KG1 (cell line): ENCODE measurements around the gene ZNF652.

ENCODE experiments used
- DNase-seq: peaks from one replicate; lab custom pipeline; 2025; lab: John Stamatoyannopoulos, UW

Gene ZNF652

DNA sequence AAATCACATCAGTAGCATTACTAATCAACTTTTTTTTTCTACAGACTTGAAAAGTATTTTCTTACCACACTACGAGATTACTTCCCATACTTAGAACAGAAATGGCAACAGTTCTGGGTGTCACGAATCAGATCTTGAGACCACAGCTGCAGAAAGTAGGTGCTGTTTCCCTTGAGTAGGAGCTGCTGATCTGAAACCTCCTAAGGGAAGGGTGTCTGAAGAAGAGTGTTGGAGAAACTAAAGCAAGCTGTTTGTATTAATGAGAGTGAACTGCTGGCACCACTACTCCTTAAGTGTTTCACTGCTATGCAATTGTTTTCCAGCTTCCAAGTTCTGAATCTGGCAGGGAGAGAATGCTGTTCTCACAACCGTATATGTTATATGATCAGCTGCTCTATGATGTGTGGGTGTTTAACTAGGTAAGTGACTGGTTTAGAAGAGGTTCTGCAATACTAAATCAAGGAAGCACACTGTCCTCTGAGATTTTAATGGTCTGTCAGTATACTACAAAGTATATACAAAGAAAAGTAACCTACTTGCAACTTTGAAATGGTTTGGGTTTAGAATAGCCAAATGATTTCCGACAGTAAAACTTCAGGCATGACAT is 3.3 kb downstream of the ZNF652 start:
- DNase-seq: no peak

DNA sequence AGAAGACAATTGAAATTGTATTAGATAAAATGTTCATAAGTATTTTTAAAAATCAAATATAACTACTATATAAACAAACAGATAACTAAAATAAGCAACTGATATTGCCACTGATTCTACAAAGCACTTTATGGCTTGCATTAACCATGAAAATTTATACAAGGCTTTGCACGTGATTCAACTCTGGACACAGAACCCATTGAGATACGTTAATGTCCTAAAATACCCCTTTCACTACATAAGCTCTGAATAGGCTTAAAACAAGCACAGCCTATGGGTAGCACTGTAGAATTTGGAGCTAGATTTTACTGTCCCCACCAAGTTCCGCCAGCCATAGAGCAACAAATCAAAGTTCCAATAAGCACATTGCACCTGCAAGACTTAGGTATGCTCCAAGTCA is 4.5 kb downstream of the ZNF652 start:
- DNase-seq: no peak

DNA sequence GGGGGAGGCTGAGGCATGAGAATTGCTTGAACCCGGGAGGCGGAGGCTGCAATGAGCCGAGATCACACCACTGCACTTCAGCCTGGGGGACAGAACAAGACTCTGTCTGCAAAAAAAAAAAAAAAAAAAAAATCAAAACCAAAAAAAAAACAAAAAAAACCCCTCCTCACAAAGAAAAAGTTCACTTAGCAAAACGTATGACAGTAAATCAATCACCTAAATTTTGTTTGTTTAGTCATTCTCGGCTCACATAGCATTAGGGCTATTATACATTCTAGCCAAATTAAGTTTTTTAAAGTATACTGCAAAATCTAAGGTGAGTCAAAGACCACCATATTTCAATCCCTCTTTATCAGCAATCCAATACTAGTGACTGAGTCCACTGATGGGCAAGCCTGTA is 5.7 kb downstream of the ZNF652 start:
- no peak for DNase-seq

- DNase-seq: no peak
Observed at GRCh38 chr17:49353607-49354006, 8.4 kb downstream of the ZNF652 start.

- no peak for DNase-seq
Observed at GRCh38 chr17:49352587-49353154, 9.4 kb downstream of the ZNF652 start.

DNA sequence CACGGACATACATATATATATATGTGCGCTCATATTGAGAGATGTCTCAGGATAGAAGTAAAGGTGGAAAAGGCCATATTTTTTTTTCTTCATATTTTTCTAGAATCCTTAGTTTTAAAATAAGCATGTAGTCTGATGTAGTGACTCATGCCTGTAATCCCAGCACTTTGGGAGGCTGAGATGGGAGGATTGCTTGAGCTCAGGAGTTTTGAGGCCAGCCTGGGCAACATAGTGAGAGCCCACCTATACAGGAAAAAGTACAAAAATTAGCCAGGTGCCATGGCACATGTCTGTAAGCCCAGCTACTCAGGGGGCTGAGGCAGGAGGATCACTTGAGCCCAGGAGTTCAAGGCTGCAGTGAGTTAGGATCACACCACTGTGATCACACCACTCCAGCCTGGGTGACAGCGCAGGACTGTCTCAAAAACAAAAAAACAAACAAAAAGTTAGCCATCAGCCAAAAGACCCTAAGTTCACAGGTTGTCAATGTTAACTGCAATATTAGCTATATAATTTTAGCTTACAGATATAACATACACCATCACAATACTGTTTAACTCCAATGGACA is 10.4 kb downstream of the ZNF652 start:
- DNase-seq: no peak

GRCh38 chr17:49349541-49349940 is 12.5 kb downstream of the ZNF652 start:
- no peak for DNase-seq

- no peak for DNase-seq
Observed at GRCh38 chr17:49344914-49345313, 17.1 kb downstream of the ZNF652 start.

DNA sequence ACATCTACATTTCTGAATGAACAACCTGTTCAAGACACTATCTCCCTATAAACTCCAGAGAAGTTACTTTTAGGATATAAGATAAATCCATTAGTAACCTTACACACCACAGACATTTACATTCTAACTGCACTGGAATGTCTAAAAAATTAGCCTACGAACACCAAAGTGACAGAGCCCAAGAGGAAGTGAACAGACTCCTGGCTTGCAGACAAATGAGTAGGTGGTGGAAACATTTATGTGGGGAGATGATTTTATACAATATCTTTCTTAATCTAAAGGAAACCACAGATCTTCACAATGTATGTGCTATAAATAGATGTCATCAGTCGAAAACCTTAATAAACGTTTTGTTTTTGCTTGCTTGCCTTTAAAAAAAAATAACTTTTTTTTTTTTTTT is 18.8 kb downstream of the ZNF652 start:
- DNase-seq: no peak

GRCh38 chr17:49342575-49342936 is 19.5 kb downstream of the ZNF652 start:
- DNase-seq: no peak

DNA sequence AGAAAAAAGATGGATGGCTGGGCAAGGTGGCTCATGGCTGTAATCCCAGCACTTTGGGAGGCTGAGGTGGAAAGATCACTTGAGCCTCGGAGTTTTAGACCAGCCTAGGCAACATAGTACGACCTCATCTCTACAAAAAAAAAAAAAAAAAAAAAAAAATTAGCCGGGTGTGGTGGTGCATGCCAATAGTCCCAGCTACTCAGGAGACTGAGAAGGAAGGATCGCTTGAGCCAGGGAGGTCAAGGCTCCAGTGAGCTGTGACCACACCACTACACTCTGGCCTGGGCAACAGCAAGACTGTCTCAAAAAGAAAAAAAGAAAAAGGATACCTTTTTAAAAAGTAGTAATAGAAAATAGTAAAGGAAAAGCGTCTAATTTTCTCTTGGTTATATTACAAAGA is 20.7 kb downstream of the ZNF652 start:
- DNase-seq: no peak

DNA sequence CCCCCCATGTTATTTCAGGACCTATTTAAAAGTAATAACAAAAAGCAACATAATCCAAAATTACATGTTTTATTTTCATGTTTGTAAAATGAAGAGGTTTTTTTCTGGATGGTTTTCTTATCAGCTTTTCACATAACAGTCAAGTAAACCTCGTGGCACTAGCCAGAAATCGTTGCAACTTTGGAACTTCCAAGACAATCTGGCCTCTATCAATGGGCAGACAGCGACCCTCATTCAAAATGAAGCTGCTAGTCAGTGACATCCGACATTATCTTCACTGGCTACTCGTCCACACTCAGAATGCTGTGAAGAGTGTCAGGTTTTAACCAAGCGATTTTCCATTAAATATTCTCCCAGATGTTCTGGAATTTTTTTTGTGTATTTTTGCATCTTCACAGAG is 22.7 kb downstream of the ZNF652 start:
- no peak for DNase-seq

- DNase-seq: no peak
Observed at GRCh38 chr17:49338883-49339282, 23.2 kb downstream of the ZNF652 start.

DNA sequence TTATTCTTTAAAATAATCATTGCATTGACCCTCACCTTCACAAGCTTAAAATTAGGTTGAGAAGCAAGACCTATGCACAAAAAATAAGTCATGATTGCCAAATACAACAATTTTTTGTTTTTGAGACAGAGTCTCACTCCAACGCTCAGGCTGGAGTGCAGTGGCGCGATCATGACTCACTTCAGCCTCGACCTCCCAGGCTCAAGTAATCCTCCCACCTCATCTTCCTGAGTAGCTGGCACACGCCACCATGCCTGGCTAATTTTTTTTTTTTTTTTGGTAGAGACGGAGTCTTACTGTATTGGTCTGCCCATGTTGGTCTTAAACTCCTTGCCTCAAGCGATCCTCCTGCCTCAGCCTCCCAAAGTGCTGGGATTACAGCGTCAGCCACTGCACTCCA is 24.2 kb downstream of the ZNF652 start:
- no peak for DNase-seq

DNA sequence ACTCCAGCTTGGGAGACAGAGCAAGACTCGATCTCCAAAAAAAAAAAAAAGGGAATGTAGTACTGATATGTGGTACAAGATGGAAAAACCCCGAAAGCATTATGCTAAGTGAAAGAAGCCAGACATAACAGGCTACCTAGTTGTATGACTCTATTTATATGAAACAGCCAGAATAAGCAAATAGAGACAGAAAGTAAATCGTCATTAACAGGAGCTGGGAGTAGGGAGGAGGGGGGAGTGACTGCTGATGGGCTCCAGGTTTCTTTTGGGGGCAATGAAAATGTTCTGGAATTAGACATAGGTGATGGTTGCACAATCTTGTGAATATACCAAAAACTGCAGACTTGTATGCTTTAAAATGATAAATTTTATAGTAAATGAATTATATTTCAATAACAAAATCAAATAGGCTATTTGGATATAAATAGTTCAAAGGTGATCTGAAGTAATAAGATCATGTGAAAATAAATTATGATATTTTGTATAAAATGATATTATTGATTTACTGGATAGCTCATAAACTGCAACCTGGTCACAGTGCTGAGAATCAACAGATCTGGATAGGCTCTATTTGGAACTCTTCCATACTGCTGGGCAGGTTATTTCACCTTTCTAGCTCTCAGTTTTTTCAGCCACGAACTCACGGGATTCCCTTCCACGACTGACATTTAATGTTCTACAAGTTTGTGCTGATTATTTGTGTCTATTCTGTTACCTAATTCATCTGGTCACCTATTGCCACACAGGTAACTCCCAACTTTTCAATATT is 27.1 kb downstream of the ZNF652 start:
- DNase-seq: no peak

DNA sequence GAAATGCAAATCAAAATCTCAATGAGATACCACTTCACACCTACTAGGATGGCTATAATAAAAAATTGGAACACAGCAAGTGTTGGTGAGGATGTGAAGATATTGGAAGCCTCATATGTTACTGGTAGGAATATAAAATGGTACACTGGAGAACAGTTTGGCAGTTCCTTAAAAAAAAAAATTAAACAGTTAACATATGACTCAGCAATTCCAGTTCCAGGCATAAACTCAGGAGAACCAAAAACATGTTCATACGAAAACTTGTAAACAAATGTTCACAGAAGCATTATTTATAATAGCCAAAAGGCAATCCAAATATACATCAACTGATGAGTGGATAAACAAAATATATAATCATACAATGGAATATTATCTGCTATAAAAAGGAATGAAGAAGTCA is 28.2 kb downstream of the ZNF652 start:
- no peak for DNase-seq

DNA sequence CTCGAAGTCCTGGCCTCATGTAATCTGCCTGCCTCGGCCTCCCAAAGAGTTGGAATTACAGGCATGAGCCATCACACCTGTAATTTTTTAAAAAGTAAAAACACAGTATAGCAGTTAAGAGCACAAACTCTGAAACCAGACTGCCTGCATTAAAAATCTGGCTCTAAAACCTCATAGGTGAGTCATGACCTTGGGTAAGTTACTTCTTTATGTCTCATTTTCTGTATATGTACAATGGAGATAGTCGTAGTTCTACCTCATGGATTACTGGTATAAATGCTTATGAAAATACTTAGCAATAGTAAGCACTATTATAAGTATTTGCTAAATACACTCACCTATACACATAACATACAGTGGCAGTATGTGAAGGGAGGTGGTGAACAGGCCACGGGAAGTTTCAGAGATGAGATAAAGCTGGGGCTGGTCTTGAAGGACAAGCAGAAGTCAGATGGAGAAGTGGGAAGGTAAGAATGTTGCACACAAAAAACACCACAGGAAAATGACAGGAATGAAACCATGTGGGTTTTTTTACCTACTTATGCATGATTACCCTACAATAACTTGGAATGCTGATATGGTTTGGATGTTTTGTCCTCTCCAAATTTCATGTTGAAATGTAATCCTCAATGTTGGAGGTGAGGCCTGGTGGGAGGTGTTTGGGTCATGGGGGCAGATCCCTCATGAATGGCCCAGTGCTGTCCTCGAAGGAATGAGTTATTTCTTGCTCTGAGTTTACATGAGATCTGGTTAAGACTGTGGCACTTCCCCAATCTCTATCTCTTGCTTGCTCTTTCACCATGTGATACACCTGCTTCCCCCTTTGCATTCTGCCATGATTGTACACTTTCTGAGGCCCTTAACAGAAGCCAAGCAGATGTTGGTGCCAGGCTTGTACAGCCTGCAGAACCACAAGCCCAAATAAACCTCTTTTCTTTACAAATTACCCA is 33.9 kb downstream of the ZNF652 start:
- DNase-seq: no peak

DNA sequence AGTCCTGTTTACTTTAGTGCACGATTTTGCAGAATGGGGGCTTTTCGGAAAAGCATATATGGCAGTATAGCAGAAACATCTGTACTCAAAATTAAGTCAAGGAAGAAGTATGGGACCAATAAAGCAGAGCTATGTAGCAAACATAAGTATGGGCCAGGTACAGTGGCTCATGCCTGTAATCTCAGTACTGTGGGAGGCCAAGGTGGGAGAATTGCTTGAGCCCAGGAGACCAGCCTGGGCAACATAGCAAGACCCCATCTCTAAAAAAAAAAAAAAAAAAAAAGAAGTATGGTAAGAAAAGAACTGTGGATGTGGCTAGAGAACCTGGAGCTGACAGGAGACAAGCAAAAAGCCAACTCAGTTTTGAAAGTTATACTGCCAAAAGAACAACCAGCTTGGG is 36.1 kb downstream of the ZNF652 start:
- no peak for DNase-seq

- no peak for DNase-seq
Observed at GRCh38 chr17:49318435-49318965, 43.5 kb downstream of the ZNF652 start.

DNA sequence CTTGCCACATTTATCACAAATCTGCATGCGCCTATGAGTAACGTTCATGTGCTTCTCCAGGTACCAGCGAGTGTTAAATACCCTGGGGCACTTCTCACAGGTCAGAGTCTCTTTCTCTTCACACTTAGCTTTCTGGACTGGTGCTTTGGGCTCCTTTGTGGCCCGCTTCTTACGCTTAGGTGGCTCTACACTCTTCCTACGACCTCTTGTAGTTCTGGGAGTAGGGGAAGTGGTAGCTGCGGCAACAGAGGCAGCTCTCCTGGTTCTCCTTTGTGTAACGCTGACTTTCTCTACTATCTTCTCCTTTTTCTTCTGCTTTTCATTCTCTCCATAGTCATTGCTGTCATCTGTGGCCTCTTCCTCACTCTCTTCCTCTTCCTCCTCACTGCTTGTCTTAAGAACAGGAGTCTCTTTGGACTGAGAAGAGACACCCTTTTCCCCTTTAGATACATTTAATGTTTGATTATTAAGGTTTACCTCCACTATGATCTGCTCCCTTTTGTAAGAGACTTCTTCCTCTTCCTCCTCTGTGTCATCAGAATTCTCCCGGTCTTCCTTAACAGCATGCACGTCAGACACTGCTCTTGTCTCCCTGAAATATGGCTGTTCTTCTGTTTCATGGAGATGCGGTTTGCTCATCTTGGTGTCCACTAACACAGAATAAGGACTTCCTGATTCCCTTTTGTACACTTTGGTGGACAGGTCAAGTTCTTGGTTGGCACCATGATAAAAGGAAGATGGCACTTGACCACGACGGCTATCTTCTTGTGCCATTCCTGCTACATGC is 45.0 kb downstream of the ZNF652 start:
- DNase-seq: no peak

- no peak for DNase-seq
Observed at GRCh38 chr17:49316258-49316570, 45.8 kb downstream of the ZNF652 start.
